Liver (tissue), 9 donors: ENCODE results near the gene THADA. TPM values are rescaled to one million over a fixed set of nuclear protein-coding genes. Genes with fewer than 3 reads are reported as not detected.

Source experiments
- DNase-seq: peaks from one replicate; pipeline ENCODE4 v3.0.0-alpha.2; 2017; ENCODE audit warnings: low spot score
- H3K27ac ChIP-seq, 2 donors: one replicate each; pipeline ENCODE4 v1.7.0; 2013; ENCODE audit warnings: inconsistent platforms in 2 of 2, low read length in 2 of 2, control low read depth in 1 of 2, low read depth in 1 of 2, mild to moderate bottlenecking in 1 of 2
- H3K27me3 ChIP-seq, 4 donors: one replicate each; pipeline versions ENCODE4 v1.6.1 to v1.7.0; 2013; ENCODE audit warnings: low read length in 3 of 4, inconsistent platforms in 1 of 4, mild to moderate bottlenecking in 1 of 4, moderate library complexity in 1 of 4; ENCODE audit not compliant: control insufficient read depth in 4 of 4, insufficient read depth in 4 of 4
- H3K36me3 ChIP-seq, 4 donors: one replicate each; pipeline versions ENCODE4 v1.6.1 to v1.7.0; 2013; ENCODE audit warnings: low read length in 3 of 4, mild to moderate bottlenecking in 3 of 4, low read depth in 1 of 4, moderate library complexity in 1 of 4; ENCODE audit not compliant: control insufficient read depth in 4 of 4, insufficient read depth in 3 of 4
- H3K4me1 ChIP-seq, 4 donors: one replicate each; pipeline versions ENCODE4 v1.6.1 to v1.7.0; 2013; ENCODE audit warnings: low read length in 3 of 4, mild to moderate bottlenecking in 3 of 4, moderate library complexity in 1 of 4; ENCODE audit not compliant: control insufficient read depth in 4 of 4, insufficient read depth in 4 of 4
- H3K4me3 ChIP-seq, 3 donors: one replicate each; pipeline versions ENCODE4 v1.6.1 to v1.7.0; 2013; ENCODE audit warnings: low read length in 3 of 3, control low read depth in 1 of 3, low read depth in 1 of 3, mild to moderate bottlenecking in 1 of 3
- H3K9ac ChIP-seq, 2 donors: one replicate each; pipeline ENCODE4 v1.7.0; 2013; ENCODE audit warnings: low read length in 2 of 2, mild to moderate bottlenecking in 2 of 2, moderate library complexity in 2 of 2, control low read depth in 1 of 2, low read depth in 1 of 2
- H3K9me3 ChIP-seq, 4 donors: one replicate each; pipeline versions ENCODE4 v1.6.1 to v1.7.0; 2013; ENCODE audit warnings: low read length in 3 of 4; ENCODE audit not compliant: control insufficient read depth in 4 of 4
- FOXA1 ChIP-seq: IDR thresholded peaks from 2 replicates; pipeline ENCODE4 v1.6.1; 2016; ENCODE audit warnings: antibody characterized with exemption
- FOXA2 ChIP-seq: IDR thresholded peaks from 2 replicates; pipeline ENCODE4 v1.6.1; 2016; ENCODE audit warnings: antibody characterized with exemption
- GABPA ChIP-seq, 2 donors: IDR thresholded peaks in 1 of 2; conservative IDR thresholded peaks in 1 of 2; 2 replicates each; pipeline ENCODE4 v1.6.1; 2016; ENCODE audit warnings: antibody characterized with exemption in 2 of 2, mild to moderate bottlenecking in 1 of 2, moderate library complexity in 1 of 2
- HNF4A ChIP-seq, 2 donors: conservative IDR thresholded peaks; 2 replicates each; pipeline ENCODE4 v1.6.1; 2016; ENCODE audit warnings: antibody characterized with exemption in 2 of 2, mild to moderate bottlenecking in 2 of 2
- HNF4G ChIP-seq: IDR thresholded peaks from 2 replicates; pipeline ENCODE4 v1.6.1; 2016; ENCODE audit warnings: antibody characterized with exemption
- JUND ChIP-seq, 2 donors: IDR thresholded peaks; 2 replicates each; pipeline ENCODE4 v1.6.1; 2016; ENCODE audit warnings: antibody characterized with exemption in 2 of 2
- NR2F2 ChIP-seq: IDR thresholded peaks from 2 replicates; pipeline ENCODE4 v1.6.1; 2016; ENCODE audit warnings: antibody characterized with exemption
- RAD21 ChIP-seq, 2 donors: IDR thresholded peaks; 2 replicates each; pipeline ENCODE4 v1.6.1; 2016; ENCODE audit warnings: antibody characterized with exemption in 2 of 2, mild to moderate bottlenecking in 2 of 2
- RXRA ChIP-seq, 2 donors: IDR thresholded peaks; 2 replicates each; pipeline ENCODE4 v1.6.1; 2017 to 2018; ENCODE audit warnings: antibody characterized with exemption in 2 of 2, mild to moderate bottlenecking in 1 of 2
- SP1 ChIP-seq: IDR thresholded peaks from 2 replicates; pipeline ENCODE4 v1.6.1; 2018; ENCODE audit warnings: antibody characterized with exemption, mild to moderate bottlenecking
- TAF1 ChIP-seq: conservative IDR thresholded peaks from 2 replicates; pipeline ENCODE4 v1.6.1; 2016; ENCODE audit warnings: antibody characterized with exemption, mild to moderate bottlenecking
- YY1 ChIP-seq: IDR thresholded peaks from 2 replicates; pipeline ENCODE4 v1.6.1; 2016; ENCODE audit warnings: antibody characterized with exemption, mild to moderate bottlenecking
- polyA plus RNA-seq, 2 donors: library from polyadenylated mRNA; stranded (reverse) in 1 of 2; unstranded in 1 of 2; fragments of 200-250 nt in 1 of 2; fragments of >200 nt in 1 of 2; fragmentation: Nextera tagmentation in 1 of 2; extraction: Ambion mirVana in 1 of 2; gene quantifications; one replicate each; pipeline versions ENCODE4 v1.2.1 to v1.2.3, GENCODE V29; 2013 to 2015
- total RNA-seq, 2 donors: library from RNA; depleted of rRNA; stranded (reverse); fragments of >200 nt; gene quantifications; one replicate each; pipeline ENCODE4 v1.2.3, GENCODE V29; 2014
- TF ChIP-seq, protein P1 (sequence below): IDR thresholded peaks from 2 replicates; pipeline ENCODE4 v1.6.1; 2016; ENCODE audit warnings: antibody characterized with exemption
- TF ChIP-seq, protein P2 (sequence below): IDR thresholded peaks from 2 replicates; pipeline ENCODE4 v1.6.1; 2016; ENCODE audit warnings: antibody characterized with exemption
- TF ChIP-seq, protein P3 (sequence below): fragments of 150-350 bp; IDR thresholded peaks from 2 replicates; pipeline ENCODE4 v1.5.1; 2017; ENCODE audit warnings: improper control_type of control experiment, low read depth, low read length; ENCODE audit not compliant: missing input control
- TF ChIP-seq, protein P4 (sequence below): IDR thresholded peaks from 2 replicates; pipeline ENCODE4 v1.6.1; 2016; ENCODE audit warnings: antibody characterized with exemption
- TF ChIP-seq, protein P5 (sequence below): IDR thresholded peaks from 2 replicates; pipeline ENCODE4 v1.6.1; 2016; ENCODE audit warnings: antibody characterized with exemption, mild to moderate bottlenecking
- donor health status: healthy.
- donor health status: healthy.
- donor health status: healthy.
- donor health status: healthy.
- donor health status: healthy.

Gene THADA
- total and polyA plus RNA-seq, 4 donors = 12.0 to 37.2 (median 22.3) TPM

DNA sequence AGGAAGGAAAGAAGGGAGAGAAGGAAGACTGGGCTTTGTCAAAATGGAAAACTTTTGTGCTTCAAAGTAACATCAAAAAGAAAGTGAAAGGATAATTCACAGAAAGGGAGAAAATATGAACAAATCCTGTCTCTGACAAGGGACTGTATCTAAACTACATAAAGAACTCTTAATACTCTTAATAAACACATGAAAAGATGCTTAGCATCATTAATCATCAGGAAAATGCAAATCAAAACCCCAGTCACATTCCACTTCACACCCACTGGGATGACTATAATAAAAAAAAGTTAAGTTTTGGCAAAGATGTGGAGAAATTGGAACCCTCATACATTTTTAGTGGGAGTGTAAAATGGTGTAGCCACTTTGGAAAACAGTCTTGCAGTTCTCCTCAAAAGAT lies 357.7 kb downstream of the THADA start:
- no peaks in the 10 kb centered on the region for H3K36me3 ChIP-seq
- H3K27me3 ChIP-seq = no peaks in the 10 kb centered on the region
- no peak for TF ChIP-seq FOXA2
- TF ChIP-seq GABPA (IDR thresholded peaks at IDR 0.05 in 1 of 2, conservative IDR thresholded peaks at IDR 0.05 in 1 of 2) = no peak
- TF ChIP-seq, protein P1, sequence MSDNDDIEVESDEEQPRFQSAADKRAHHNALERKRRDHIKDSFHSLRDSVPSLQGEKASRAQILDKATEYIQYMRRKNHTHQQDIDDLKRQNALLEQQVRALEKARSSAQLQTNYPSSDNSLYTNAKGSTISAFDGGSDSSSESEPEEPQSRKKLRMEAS = no peak
- TF ChIP-seq TAF1 = no peak
- TF ChIP-seq, protein P2, sequence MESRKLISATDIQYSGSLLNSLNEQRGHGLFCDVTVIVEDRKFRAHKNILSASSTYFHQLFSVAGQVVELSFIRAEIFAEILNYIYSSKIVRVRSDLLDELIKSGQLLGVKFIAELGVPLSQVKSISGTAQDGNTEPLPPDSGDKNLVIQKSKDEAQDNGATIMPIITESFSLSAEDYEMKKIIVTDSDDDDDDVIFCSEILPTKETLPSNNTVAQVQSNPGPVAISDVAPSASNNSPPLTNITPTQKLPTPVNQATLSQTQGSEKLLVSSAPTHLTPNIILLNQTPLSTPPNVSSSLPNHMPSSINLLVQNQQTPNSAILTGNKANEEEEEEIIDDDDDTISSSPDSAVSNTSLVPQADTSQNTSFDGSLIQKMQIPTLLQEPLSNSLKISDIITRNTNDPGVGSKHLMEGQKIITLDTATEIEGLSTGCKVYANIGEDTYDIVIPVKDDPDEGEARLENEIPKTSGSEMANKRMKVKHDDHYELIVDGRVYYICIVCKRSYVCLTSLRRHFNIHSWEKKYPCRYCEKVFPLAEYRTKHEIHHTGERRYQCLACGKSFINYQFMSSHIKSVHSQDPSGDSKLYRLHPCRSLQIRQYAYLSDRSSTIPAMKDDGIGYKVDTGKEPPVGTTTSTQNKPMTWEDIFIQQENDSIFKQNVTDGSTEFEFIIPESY = no peak
- TF ChIP-seq YY1 = no peak
- TF ChIP-seq HNF4G = no peak
- no peak for TF ChIP-seq HNF4A (conservative IDR thresholded peaks at IDR 0.05)
- TF ChIP-seq, protein P3, sequence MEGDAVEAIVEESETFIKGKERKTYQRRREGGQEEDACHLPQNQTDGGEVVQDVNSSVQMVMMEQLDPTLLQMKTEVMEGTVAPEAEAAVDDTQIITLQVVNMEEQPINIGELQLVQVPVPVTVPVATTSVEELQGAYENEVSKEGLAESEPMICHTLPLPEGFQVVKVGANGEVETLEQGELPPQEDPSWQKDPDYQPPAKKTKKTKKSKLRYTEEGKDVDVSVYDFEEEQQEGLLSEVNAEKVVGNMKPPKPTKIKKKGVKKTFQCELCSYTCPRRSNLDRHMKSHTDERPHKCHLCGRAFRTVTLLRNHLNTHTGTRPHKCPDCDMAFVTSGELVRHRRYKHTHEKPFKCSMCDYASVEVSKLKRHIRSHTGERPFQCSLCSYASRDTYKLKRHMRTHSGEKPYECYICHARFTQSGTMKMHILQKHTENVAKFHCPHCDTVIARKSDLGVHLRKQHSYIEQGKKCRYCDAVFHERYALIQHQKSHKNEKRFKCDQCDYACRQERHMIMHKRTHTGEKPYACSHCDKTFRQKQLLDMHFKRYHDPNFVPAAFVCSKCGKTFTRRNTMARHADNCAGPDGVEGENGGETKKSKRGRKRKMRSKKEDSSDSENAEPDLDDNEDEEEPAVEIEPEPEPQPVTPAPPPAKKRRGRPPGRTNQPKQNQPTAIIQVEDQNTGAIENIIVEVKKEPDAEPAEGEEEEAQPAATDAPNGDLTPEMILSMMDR = no peak
- no peak for TF ChIP-seq RAD21 (IDR thresholded peaks at IDR 0.05)
- TF ChIP-seq JUND (IDR thresholded peaks at IDR 0.05) = no peak
- TF ChIP-seq RXRA (IDR thresholded peaks at IDR 0.05) = no peak
- TF ChIP-seq NR2F2 = no peak
- no peak for TF ChIP-seq SP1
- TF ChIP-seq FOXA1 = no peak
- TF ChIP-seq, protein P4, sequence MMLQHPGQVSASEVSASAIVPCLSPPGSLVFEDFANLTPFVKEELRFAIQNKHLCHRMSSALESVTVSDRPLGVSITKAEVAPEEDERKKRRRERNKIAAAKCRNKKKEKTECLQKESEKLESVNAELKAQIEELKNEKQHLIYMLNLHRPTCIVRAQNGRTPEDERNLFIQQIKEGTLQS = no peak
- TF ChIP-seq, protein P5, sequence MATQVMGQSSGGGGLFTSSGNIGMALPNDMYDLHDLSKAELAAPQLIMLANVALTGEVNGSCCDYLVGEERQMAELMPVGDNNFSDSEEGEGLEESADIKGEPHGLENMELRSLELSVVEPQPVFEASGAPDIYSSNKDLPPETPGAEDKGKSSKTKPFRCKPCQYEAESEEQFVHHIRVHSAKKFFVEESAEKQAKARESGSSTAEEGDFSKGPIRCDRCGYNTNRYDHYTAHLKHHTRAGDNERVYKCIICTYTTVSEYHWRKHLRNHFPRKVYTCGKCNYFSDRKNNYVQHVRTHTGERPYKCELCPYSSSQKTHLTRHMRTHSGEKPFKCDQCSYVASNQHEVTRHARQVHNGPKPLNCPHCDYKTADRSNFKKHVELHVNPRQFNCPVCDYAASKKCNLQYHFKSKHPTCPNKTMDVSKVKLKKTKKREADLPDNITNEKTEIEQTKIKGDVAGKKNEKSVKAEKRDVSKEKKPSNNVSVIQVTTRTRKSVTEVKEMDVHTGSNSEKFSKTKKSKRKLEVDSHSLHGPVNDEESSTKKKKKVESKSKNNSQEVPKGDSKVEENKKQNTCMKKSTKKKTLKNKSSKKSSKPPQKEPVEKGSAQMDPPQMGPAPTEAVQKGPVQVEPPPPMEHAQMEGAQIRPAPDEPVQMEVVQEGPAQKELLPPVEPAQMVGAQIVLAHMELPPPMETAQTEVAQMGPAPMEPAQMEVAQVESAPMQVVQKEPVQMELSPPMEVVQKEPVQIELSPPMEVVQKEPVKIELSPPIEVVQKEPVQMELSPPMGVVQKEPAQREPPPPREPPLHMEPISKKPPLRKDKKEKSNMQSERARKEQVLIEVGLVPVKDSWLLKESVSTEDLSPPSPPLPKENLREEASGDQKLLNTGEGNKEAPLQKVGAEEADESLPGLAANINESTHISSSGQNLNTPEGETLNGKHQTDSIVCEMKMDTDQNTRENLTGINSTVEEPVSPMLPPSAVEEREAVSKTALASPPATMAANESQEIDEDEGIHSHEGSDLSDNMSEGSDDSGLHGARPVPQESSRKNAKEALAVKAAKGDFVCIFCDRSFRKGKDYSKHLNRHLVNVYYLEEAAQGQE = no peak
- H3K4me3 ChIP-seq = no peak overlapping the region
- H3K4me1 ChIP-seq = peaks cover 0 to 5% (median 0%) of the 10 kb centered on the region in 4 donors
- H3K27ac ChIP-seq = no peak overlapping the region
- no peak overlapping the region for H3K9ac ChIP-seq
- DNase-seq = no peak
- H3K9me3 ChIP-seq = no peaks in the 10 kb centered on the region
